Measurements from ENCODE around the gene PLPPR5.

- TF ChIP-seq CTCF (IDR thresholded peaks at IDR 0.05): no peak
- TF ChIP-seq EZH2 (IDR thresholded peaks at IDR 0.05): no peak
These were observed 29.5 kb downstream of the PLPPR5 start for GRCh38 chr1:98975113-98975512.
